Ishikawa (cell line): ENCODE data around the gene TM6SF1.

Experiments used
- CEBPB ChIP-seq: IDR thresholded peaks from 2 replicates; pipeline ENCODE4 v1.6.1; 2012
- CREB1 ChIP-seq: IDR thresholded peaks from 2 replicates; pipeline ENCODE4 v1.6.1; 2012; ENCODE audit warnings: low read depth
- EGR1 ChIP-seq: IDR thresholded peaks from 2 replicates; pipeline ENCODE4 v1.6.1; 2012
- EP300 ChIP-seq: IDR thresholded peaks from 2 replicates; pipeline ENCODE4 v1.6.1; 2012; ENCODE audit warnings: borderline replicate concordance
- FOXM1 ChIP-seq: IDR thresholded peaks from 2 replicates; pipeline ENCODE4 v1.6.1; 2012; ENCODE audit warnings: low read depth, borderline replicate concordance
- MAX ChIP-seq: IDR thresholded peaks from 2 replicates; pipeline ENCODE4 v1.6.1; 2012
- NFIC ChIP-seq: IDR thresholded peaks from 2 replicates; pipeline ENCODE4 v1.6.1; 2012
- RAD21 ChIP-seq: IDR thresholded peaks from 2 replicates; pipeline ENCODE4 v1.6.1; 2012; ENCODE audit warnings: low read depth
- REST ChIP-seq: IDR thresholded peaks from 2 replicates; pipeline ENCODE4 v1.6.1; 2012; ENCODE audit warnings: low read depth, mild to moderate bottlenecking
- TAF1 ChIP-seq: IDR thresholded peaks from 2 replicates; pipeline ENCODE4 v1.6.1; 2012; ENCODE audit warnings: low read depth, mild to moderate bottlenecking
- TCF12 ChIP-seq: IDR thresholded peaks from 2 replicates; pipeline ENCODE4 v1.6.1; 2012; ENCODE audit warnings: low read depth
- TEAD4 ChIP-seq: IDR thresholded peaks from 2 replicates; pipeline ENCODE4 v1.6.1; 2012
- USF1 ChIP-seq: IDR thresholded peaks from 2 replicates; pipeline ENCODE4 v1.6.1; 2012
- YY1 ChIP-seq: IDR thresholded peaks from 2 replicates; pipeline ENCODE4 v1.6.1; 2012; ENCODE audit warnings: low read depth
- ZBTB7A ChIP-seq: IDR thresholded peaks from 2 replicates; pipeline ENCODE4 v1.6.1; 2012; ENCODE audit warnings: low read depth

TM6SF1 gene

GRCh38 chr15:83174891-83175290, 67.4 kb downstream of the TM6SF1 start:
- no peak for TF ChIP-seq EP300
- no peak for TF ChIP-seq EGR1
- TF ChIP-seq USF1: no peak
- TF ChIP-seq REST: no peak
- no peak for TF ChIP-seq TCF12
- no peak for TF ChIP-seq FOXM1
- TF ChIP-seq MAX: no peak
- no peak for TF ChIP-seq YY1
- TF ChIP-seq TAF1: no peak
- TF ChIP-seq RAD21: no peak
- no peak for TF ChIP-seq TEAD4
- TF ChIP-seq CREB1: no peak
- no peak for TF ChIP-seq CEBPB

DNA sequence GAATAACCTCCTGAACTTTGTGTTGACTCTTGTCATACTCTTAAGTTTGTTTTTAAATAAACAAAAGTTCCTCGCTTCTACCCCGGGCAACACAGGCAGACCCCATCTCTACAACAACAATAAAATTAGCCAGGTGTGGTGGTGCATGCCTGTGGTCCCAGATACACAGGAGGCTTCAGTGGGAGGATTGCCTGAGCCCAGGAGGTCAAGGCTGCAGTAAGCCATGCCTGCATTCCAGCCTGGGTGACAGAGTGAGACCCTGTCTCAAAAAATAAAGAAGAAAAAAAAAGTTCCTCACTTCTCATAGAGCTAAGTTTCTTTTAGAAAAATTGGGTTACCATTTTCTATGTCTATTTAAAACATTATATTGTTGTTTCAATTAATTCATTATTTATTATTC, 70.9 kb downstream of the TM6SF1 start:
- TF ChIP-seq REST (no peak), EP300 (no peak), FOXM1 (no peak), TCF12 (no peak), TEAD4 (no peak), CREB1 (no peak), USF1 (no peak), NFIC (no peak), RAD21 (no peak), CEBPB (no peak)

- no peak for TF ChIP-seq CREB1
- TF ChIP-seq EP300: no peak
- TF ChIP-seq REST: no peak
- TF ChIP-seq USF1: no peak
Measured at GRCh38 chr15:83178869-83179325, 71.5 kb downstream of the TM6SF1 start.

- no peak for TF ChIP-seq TEAD4
- TF ChIP-seq CEBPB: no peak
- no peak for TF ChIP-seq CREB1
- no peak for TF ChIP-seq RAD21
- no peak for TF ChIP-seq EGR1
- no peak for TF ChIP-seq NFIC
- no peak for TF ChIP-seq USF1
- no peak for TF ChIP-seq MAX
- no peak for TF ChIP-seq REST
- no peak for TF ChIP-seq TAF1
- no peak for TF ChIP-seq YY1
- no peak for TF ChIP-seq FOXM1
- TF ChIP-seq TCF12: no peak
- no peak for TF ChIP-seq ZBTB7A
- no peak for TF ChIP-seq EP300
Measured at GRCh38 chr15:83185561-83185960, 78.1 kb downstream of the TM6SF1 start.
